Left colon (tissue), 2 donors: ENCODE data around the gene ROBO1. TPM values are rescaled to one million over a fixed set of nuclear protein-coding genes. Genes with fewer than 3 reads are reported as not detected.

Source experiments
- ATAC-seq: fragments of 200-7000 bp; cut with Tn5 transposase; one replicate; pipeline ENCODE4 v1.9.1; 2020; ENCODE audit warnings: mild to moderate bottlenecking, moderate library complexity
- DNase-seq, 2 donors: peaks; one replicate each; pipeline ENCODE4 v3.0.0-alpha.2; 2020
- intact Hi-C, 2 donors: fragments of 100-400 bp; cut with DNase I in 1 of 2; cut with micrococcal nuclease in 1 of 2; formaldehyde crosslinking; loops; one replicate each; pipeline versions ENCODE4 v1.11.2 to v1.14.0; 2022; cut with DNase I, micrococcal nuclease
- total RNA-seq, 2 donors: library from RNA; stranded (reverse); fragmentation: NEBNext Ultra II Directional; extraction: Animal tissue kit (Norgen Biotek cat#: 25700); gene quantifications; one replicate each; pipeline ENCODE4 v1.2.1, GENCODE V29; 2021
- donor health status: DM: no; HTN: no; CAD: no.
- donor health status: DM: yes; HTN: yes; CAD: no.

Gene ROBO1
- total RNA-seq, 2 donors from 2014 or later: 3.0 to 9.7 TPM

DNA sequence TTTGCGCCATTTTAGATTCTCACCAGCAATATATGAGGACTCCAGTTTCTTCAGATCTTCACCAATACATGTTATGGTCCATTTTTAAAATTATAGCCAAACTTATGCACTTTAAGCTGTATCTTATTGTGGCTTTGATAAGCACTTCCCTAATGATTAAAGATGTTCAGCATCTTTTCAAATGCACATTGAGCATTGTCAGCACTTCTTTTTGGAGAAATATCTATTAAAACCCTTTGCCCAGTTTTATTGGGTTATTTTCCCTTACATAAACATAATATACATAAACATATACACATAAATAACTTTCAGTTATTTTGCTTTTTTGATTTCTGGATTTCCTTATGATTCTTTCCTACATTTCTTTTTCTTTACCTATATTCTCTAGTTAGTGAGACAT, 83.8 kb downstream of the ROBO1 start:
- intact Hi-C loops: no loop called here
- no peak for ATAC-seq
- DNase-seq: no peak

DNA sequence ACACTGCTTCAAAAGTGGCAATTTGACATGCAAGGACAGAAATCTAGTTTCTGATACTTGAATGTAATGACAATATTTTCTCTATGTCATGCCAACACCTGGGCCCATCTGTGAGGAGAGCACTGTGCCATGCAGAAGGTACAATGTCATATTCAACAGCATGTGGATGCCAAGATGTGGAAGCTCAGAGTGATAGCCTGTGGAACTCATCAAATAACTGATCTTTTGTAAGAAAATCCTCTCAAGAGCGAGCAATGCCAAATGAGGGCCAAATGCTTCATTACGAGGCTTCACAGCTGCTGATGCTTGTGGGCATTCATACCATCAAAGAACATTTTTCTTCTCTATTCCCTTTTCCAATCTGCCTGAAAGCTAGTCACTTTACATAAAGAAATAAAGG, 95.1 kb downstream of the ROBO1 start:
- intact Hi-C loops: no loop called here
- no peak for ATAC-seq
- DNase-seq: no peak

DNA sequence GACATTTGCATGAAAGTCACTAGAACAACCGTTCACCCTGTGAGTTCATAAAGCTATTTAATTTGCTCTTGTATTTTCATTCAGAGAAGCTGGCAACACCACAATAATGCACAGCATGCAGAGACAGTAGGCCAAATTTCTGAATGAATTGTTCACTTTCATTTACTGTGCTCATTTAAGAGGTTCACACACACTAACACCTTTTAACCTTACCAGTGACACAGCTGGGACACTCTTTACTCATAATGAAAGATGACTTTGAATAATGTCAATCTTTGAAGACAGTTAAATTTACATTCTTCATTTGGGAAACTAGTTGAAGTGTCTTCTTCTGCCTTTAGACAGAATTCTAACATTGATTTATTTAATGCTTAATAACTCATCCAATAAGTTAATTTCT, 95.7 kb downstream of the ROBO1 start:
- intact Hi-C loops: no loop called here
- ATAC-seq (no peak), DNase-seq (no peak)

DNA sequence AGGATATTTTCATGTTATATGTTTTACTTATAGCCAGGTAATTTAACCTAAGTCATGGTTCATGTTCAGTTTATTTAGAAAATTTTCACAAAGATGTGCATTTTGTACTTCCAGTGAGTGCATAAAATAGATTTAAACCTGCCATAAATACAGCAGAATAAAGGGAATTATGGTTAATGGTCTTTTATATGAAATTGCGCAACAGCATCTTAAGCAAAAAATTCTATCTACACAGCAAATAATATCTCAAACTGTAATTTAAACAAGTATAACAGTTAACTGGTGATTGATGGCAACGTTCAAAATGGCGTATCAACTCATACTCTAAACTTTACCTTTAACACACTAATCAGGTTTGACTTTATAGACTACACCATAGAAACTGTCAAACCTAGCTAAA, 97.6 kb downstream of the ROBO1 start:
- intact Hi-C loops: no loop called here
- no peak for DNase-seq
- no peak for ATAC-seq

DNA sequence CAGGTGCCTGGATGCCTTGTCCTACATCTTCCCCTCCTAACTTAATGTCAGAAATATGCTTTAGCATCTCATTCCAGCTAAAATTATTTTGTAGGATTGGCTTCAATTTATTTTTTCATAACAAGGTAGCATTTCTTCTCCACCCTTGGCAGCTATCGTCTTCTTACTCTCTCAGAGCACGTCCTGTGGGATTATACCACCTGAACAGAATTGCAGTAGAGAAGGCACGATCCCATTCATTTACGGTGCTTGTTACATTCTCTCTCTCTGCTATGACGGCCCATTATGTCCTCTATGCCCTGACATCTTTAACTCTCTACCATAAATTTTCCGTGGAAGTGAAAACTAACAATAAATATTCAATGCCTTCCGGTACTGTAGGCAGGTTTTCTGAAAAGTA, 103.3 kb downstream of the ROBO1 start:
- DNase-seq (no peak), ATAC-seq (no peak)
- intact Hi-C loops: no loop called here

DNA sequence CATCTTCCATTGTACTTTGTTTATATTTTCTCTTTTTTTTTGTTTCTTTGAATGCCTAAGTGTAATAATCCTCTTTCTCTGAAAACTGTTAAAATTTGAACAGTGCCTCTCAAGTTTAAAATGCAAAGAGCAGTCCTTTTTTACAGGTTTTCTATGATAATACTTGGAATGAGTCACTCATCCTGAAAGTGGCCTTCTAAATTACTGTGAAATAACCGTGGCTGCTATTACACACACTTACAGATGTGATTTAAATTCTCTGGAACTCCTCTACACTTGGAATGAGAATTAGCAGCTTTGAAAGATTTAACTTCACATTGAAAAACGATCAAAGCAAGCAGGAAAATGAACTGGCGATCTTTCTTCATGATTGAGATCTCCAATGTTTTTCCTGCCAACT, 105.9 kb downstream of the ROBO1 start:
- ATAC-seq: no peak

DNA sequence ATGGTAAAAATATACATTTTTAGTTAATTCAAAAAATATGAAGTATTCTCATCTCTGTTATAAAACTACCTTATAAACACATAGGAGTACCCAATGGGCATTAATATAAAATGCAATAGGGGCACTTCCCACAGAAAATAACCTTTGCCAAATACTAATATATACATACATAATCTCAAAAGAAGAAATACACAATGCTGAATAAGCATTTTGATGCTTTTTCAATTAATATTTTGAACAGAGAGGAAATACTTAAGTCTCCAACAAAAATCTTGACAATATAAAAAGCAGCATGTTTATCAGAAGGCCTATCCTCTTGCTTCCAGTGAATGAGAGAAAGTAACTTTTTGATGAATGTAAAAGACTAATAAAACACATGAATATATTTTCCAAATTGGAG, 110.7 kb downstream of the ROBO1 start:
- no peak for DNase-seq
- intact Hi-C loops: no loop called here
- ATAC-seq: no peak

More for the DNA sequence above, 105.9 kb downstream of the ROBO1 start:
- intact Hi-C loops: no loop called here
- no peak for DNase-seq

DNA sequence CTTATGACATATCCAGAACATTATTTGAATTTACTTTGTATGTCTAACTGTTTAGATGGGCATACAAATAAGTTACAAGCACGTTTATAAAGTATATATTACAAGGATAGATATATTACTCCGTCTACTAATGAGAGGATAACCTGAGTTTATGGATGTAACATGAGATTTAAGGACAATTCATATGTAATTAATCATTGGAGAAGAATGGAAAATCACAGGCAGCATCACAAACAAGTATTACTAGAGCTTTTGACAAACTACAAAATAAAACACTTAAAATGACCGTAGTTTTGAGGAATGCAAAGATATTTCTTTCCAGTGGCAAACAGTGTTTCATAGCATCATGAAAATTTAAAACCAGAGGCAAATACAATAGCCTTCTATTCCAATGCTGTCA, 113.8 kb downstream of the ROBO1 start:
- intact Hi-C loops: no loop called here

DNA sequence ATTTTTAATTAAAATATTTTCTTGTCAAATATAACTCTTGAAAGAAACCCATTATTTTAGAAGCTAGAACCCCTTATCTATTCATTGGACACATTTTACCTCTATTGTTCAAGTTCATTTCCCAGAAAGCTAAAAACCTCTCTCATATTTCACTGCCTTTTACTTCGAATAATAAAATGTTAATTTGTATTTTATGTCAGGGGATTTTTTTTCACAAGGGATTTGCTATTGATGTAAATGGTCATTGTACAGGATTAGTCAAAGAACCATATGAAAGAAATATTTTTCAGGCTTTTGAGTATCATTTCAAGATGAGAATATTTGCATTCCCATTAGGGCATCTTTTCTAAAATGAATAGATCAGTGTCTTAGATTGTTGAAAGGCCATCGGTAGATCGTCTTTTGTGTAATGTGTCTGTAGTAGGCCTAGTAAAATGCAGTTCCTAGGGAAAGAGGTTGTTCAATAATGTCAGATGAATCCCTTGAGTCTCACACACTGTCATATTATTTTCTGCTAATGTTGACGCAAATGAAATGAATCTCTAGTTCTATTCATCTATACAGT, 114.5 kb downstream of the ROBO1 start:
- ATAC-seq: no peak

More for the DNA sequence above, 113.8 kb downstream of the ROBO1 start:
- no peak for ATAC-seq
- DNase-seq: no peak

DNA sequence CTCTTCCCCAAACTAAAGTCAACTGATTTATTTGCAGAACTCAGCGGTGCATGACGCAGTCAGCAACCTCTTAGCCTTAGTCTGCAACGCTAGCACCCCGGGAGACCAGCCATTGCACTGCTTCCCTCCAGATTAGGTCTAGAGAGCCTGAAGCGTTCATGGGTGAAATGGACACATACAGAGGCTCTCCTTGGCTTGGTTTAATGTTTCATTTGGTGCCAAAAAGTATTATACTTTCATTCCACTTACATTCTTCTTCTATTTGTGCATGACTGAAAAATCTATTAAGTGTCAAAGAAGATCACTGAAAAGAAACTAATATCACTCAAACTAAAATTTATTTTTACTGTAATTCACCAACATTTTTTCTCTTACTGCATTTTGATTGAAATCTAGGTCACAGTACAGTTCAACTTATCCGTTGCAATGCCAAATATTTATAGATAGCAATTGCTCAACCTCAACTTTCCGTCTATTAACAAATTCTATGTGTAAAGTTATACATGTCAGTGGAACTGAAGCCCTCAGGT, 116.2 kb downstream of the ROBO1 start:
- DNase-seq (no peak), ATAC-seq (no peak)
- intact Hi-C loops: no loop called here

More for the DNA sequence above, 114.5 kb downstream of the ROBO1 start:
- DNase-seq: no peak
- intact Hi-C loops: no loop called here

DNA sequence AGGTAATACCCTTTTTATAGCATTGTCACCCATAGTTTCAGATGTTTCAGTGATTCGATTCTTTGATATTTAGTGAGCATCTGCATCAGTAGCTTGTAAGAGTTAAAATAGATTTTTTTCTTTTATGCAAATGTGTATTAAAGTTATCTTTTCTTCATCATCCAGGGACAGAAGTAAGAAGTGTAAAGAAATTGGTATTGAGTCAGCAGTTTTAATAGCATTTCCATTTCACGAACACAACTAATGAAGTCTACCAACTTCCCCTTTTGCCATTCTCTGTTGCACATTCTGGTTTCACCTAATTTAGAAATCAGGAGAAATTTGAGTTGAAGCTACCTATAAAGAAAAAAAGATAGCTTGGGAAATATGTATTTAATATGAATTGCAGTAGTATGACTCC, 127.9 kb downstream of the ROBO1 start:
- ATAC-seq: no peak

DNA sequence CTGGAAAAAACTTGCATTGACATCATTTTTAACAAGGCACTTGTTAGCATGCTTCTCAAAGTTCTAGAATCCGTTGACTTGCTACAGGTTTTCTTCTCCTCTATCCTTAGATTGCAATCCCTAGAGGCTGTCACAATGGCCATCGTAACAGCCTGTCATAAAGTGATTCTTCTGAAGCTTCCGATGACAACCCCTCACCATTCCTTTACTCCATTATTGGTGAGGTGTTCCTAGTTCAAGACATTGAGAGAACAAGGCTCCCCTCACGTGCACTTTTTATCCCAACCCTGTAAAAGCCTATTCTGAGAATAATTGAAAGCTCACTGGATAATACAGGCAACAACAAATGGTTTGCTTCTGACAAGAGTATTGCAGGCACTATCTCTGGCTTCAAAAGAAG, 131.4 kb downstream of the ROBO1 start:
- intact Hi-C loops: no loop called here
- no peak for ATAC-seq
- no peak for DNase-seq

More for the DNA sequence above, 127.9 kb downstream of the ROBO1 start:
- intact Hi-C loops: no loop called here
- no peak for DNase-seq

DNA sequence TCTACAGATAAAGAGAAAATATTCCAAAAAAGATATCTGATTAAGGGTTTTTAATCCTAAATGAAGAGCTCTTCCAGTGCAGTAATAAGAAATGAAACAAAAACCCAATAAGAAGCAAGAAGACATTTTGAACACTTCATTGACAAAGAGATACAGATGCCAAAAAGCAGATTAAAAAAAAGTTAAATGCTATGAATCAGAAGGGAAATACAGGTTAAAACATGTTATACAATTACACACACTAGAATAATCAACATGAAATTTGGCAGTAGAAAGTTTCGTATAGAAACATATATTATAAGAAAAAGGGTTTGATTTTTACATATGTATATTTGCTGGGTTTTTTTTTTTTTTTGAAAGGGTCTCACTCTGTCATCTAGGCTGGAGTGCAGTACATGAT, 135.0 kb downstream of the ROBO1 start:
- no peak for ATAC-seq
- intact Hi-C loops: no loop called here
- DNase-seq: no peak

DNA sequence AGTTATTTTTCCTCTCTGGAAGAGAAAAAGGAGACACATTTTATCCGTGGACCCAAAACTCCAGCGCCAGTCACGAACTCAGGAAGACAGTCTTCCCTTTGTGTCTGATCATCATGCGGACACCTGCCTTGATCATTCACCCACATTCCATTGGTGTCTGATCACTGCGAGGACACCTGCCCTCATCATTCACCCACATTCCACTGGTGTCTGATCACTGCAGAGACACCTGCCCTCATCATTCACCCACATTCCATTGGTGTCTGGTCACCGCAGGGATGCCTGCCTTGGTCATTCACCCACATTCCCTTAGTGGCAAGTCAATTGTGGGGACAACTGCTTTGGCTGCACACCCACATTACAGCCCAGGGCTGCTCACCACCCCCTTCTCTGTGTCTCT, 148.9 kb downstream of the ROBO1 start:
- DNase-seq (no peak), ATAC-seq (no peak)
- intact Hi-C loops: no loop called here

DNA sequence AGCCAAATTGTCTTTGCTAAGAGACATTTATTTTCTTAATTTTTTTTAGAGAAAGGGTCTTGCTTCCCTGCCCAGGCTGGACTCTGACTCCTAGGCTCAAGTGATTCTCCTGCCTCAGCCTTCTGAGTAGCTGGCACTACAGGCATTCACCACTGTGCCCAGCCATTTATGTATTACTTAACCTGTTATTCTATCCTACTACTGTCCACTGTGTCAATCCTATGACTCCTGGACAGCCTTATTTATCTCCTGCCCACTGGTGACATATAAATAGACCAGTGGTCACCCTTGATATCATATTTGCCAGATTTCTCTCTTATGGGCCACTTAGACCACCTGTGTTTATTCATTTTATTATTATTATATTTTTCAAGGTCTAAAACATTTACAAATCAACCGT, 161.4 kb downstream of the ROBO1 start:
- DNase-seq (no peak), ATAC-seq (no peak)
- intact Hi-C loops: no loop called here

DNA sequence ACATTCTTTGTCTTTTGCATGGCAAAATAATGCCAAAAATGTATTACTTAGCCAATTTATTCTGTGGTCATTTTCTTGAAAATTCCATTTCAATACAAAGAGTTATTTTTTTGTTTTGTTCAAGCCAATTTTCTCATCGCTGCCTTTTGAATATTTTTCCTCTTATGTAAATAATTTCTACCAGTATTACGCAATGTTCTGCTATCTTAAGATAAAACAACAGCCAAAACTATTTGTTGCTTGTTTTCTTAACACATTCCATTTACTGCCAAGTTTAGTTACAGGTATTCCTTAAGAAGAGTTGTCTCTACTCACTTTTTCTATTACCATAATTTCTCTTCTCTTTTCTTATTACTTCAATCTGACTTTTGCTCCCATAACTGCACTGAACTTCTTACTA, 163.1 kb downstream of the ROBO1 start:
- DNase-seq (no peak), ATAC-seq (no peak)
- intact Hi-C loops: no loop called here

DNA sequence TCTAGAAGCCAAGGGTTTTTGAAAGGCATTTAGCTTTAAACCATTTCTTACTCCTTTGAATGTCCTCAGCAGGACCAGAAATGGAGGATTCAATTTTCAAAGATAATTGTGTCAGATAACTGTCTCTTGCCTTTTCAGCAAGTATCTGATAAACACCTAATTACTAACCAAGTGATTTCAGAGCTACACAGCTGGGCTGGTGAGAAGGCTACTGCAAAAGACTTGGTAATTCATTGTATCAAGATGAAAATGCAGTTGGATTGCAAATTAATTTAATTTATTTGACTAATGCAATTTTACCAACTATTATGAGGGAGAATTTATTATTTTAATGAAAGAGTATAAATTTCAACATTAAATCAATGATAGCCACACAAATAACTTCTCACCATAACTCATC, 165.4 kb downstream of the ROBO1 start:
- DNase-seq (no peak), ATAC-seq (no peak)
- intact Hi-C loops: no loop called here

DNA sequence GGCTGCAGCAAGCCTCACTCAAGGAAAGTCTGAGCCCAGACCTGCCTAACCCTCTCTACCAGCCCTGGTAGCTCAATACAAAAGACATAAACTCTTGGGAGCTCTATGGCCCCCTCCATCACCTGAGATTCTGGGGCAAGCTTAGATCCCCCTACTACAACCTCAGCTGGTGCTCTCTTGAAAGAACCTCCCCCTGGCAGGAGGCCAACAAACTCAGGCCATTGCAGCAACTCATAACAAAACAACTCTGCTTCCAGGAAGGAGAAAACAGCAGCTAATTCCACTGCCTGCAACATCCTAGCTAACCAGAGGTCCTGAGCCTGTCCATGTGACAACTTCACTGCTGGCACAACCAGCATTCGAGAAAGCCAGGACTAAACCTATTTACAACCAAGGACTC, 169.2 kb downstream of the ROBO1 start:
- intact Hi-C loops: no loop called here
- ATAC-seq (no peak), DNase-seq (no peak)

DNA sequence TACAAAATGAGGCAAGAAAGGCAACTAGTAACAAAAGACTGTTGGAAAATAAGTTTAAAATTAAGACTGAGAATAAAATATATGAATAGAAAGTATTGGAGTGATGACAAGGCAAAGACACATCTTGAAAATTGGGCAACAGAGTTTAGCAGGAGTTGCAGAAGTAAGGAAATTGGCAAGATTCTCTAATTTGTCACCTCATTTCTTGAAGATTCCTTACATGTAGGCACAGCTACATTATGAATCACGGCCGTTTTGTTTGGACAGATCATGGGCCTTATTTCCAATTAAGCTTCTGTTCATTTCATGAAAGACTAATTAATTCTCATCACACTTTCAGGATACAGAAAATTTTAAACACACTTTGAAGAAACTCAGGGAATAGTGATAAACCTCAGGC, 170.1 kb downstream of the ROBO1 start:
- DNase-seq (no peak), ATAC-seq (no peak)
- intact Hi-C loops: no loop called here

DNA sequence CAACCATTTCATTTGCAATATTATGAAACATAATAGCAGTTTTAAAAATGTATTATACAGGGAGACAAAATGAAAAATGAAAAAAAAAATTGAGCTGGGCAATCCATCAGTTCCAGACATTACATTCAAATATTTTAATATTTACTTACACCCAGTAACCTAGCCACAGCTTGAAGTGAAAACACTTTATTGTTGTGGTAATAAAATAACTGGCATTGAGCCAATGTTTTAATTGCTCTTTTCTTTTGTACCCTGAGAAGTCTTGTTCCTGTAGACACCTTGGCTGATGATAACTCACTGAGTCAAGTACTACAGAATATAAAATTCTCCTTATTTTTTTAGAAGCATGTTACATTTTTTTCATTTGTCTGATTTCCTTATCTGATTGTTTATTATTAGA, 180.6 kb downstream of the ROBO1 start:
- intact Hi-C loops: no loop called here
- DNase-seq: no peak
- no peak for ATAC-seq

DNA sequence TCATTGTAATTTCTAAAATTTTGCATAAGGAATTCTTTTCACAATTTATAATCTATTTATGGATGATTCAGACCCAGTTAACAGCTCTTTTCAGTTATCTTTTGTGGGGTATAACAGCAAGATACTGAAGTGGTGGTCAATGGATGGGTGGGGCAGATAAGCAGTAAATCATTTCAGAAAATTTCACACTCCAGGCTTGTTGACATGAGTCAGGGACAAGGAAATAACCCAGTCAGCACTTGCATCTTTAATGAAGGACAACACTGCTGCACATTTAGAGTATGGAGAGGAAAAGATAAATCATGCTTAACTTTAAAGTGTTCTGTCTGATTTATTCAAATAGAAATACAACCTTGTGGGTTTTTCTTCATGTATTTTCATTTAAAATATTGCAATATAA, 181.6 kb downstream of the ROBO1 start:
- intact Hi-C loops: no loop called here
- no peak for DNase-seq
- ATAC-seq: no peak

DNA sequence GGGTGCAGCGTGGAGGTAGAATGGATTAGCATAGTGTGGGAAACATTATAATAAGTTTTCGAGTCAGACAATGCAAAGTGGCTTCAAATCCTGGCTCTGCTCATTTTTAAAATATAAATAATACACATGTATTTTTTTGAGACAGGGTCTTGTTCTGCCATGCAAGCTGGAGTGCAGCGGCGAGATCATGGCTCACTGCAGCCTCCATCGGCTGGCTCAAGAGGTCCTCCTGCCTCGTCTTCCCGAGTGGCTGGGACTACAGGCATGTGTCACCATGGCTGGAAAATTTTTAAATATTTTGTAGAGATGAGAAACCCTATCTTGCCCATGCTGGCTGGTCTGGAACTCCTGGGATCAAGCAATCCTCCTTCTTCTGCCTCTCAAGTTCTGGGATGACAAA, 194.9 kb downstream of the ROBO1 start:
- ATAC-seq: no peak
- no peak for DNase-seq
- intact Hi-C loops: no loop called here
